Measurements from ENCODE around the gene GOLGA6A.
A peak's percentile ranks its signal among the peaks of the same experiment; 100 is the strongest.
"Not testable (repeated sequence)": the region's sequence is repeated elsewhere in the genome, so short reads cannot be mapped to it uniquely, and the experiment has no call there.

Gene GOLGA6A

DNA sequence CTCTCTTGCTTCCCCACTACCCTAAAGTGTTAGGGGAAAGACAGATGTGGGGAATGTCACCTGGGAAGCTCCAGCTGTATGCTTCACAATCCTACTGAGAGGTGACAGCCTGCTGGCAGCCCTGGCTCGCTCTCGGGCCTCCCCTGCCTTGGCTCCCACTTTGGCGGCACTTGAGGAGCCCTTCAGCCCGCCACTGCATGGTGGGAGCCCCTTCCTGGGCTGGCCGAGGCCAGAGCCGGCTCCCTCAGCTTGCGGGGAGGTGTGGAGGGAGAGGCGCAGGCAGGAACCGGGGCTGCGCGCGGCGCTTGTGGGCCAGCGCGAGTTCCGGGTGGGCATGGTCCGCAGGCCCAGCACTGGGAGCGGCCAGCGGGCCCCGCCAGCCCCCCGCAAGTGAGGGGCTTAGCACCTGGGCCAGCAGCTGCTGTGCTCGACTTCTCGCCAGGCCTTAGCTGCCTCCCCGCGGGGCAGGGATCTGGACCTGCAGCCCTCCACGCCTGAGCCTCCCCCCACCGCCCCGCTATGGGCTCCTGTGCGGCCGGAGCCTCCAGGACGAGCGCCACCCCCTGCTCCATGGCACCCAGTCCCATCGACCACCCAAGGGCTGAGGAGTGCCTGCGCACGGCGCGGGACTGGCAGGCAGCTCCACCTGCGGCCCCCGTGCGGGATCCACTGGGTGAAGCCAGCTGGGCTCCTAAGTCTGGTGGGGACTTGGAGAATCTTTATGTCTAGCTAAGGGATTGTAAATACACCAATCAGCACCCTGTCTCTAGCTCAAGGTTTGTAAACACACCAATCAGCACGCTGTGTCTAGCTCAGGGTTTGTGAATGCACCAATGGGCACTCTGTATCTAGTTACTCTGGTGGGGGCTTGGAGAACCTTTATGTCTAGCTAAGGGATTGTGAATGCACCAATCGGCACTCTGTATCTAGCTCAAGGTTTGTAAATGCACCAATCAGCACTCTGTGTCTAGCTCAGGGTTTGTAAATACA is 29.8 kb downstream of the GOLGA6A start:
- not testable (repeated sequence) for DNase-seq (ENCODE audit: low read depth, low spot score)

DNA sequence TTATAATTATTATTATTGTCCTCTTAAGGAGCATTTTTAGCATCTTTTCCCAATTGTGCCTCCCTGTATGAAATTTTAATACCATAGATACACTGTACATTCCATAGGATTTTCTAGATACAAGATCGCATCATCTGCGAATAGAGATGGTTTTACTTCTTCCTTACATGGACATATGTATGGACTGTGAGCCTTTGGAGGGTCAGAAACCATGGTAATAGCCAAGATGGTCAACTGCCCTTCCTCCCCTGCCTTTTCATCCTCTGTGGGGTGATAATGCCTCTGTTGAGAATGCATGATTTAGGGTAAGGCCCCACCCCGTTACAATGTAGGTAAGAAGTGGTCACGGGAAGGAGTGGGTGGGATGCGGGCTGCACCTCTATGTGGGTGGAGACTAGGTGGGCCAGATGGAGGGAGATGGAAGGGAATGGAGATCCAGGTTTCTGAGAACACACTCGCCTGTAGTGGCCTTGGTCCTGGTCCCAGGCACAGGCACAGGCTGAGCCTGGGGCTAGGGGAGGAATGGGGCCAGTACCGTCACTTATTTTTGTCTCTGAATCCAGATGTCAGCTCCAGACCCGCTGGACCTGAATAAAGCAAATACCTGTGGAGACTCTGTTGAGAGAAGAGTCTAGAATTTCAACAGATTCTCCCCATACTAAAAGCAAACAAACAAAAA is 31.7 kb downstream of the GOLGA6A start:
- DNase-seq (ENCODE audit: low read depth, low spot score), result no peak

DNA sequence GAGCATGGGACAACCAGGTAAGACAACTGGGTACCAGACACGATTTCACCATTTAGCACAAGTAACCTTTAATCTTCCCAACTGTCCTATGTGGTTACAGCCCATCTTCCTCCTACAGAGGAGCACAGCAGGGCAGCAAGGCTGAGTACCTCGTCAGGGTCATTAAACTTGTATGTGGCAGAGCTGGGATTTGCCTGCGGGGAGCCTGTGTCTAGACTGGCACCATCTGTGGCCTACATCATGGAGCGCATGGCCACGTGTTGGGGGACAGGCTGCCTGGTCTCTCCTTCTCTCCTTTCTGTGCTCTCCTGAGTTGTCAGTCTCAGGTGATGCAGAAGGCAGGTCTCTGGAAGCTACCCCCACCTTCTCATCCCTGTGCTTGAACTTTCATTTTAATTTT is 32.2 kb downstream of the GOLGA6A start:
- DNase-seq (ENCODE audit: low read depth, low spot score), result no peak

- no peak for DNase-seq (ENCODE audit: low read depth, low spot score)
These were observed 36.1 kb downstream of the GOLGA6A start for GRCh38 chr15:74046275-74046674.

DNA sequence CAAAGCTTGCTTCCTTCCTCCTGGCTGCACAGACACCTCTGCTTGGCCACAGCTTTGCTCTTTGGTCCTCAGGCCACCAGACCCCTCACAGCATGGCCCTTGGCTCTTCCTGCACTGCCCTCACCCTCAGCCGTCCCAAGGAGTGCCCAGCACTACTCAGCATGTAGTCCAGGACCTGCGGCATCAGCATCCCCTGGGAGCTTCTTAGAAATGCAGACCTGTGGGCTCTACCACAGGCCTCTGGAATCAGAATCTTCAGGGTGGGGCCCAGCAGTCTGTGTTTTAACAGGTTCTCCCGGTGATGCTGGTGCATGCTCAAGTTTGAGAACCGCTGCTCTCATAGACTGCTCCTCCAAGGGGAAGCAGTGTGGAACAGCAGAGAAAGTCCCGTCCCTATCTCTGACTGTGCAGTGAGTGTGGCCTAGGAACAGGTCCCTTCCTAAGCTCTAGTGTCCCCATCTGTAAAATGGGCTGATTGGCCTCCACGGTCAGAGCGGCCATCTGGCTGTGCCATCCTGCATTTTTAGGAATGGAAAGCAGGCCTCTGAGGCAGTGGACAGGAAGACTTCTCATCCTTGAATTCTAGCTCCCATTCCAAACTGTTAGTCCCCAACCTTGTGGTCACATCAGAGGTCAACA is 36.6 kb downstream of the GOLGA6A start:
- no peak for DNase-seq (ENCODE audit: low read depth, low spot score)

DNA sequence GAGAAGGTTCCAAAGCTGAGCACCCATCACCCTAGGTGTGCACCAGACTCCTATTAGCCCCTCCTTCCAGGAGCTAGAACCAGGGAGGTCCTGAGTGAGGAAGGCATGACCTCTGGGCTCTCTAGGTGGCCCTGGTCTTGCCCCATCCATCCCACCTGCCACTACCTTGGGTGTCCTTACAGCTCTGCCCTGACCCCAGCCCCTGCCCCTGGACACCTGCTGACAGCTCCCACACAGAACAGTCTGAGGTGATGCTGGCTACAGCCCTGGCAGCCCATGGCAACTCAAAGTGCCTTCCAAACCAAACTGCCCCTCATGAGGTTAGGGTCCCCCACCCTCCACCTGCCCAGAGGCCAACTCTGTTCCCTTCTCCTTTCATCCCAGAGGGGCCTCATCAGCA is 37.2 kb downstream of the GOLGA6A start:
- DNase-seq (ENCODE audit: low read depth, low spot score), result no peak

- DNase-seq (ENCODE audit: low read depth, low spot score), result no peak
These were observed 37.9 kb downstream of the GOLGA6A start for GRCh38 chr15:74044267-74045110.

DNA sequence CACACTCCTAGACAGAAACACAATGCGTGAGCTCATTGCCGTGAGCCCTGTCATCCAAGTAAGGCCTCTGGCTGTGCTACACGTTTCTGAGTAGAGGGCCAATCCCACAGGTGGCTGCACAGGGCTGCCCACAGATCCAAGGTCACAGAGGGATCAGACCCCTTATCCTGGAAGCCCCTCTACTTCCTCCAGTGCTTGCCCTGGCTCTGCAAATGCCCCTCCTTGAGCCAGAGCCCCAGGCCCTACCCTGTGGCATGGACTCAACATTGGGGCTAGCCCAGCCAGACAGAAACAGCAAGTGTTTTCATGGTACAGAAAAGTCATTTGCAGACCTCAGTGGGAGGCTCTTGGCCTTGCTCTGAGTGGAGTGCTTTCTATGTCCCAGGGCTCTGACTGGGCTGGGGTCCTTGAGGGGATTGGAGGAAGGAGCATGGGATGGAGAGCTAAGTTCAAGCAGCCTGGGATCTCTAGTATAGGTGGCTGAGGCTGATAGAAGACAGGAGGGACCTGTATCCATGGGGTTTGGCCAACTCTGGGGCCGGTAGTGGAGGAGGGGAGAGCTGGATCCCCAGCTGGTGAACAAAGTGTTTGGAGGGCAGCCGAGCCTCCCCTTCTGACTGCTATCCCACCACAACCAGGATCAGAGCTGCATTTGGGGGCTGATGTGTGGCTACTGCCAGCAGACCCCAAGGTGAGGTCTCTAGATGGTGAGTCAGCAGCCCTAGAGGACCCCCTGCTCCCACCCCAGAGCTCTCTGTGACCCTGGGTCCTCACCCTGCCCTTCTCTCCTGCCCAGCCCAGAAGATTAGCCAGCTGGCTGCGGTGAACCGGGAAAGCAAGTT is 38.7 kb downstream of the GOLGA6A start:
- no peak for DNase-seq (ENCODE audit: low read depth, low spot score)

GRCh38 chr15:74042603-74043424 is 39.5 kb downstream of the GOLGA6A start:
- DNase-seq (ENCODE audit: low read depth, low spot score), result no peak

GRCh38 chr15:74041777-74042435 is 40.4 kb downstream of the GOLGA6A start:
- DNase-seq (ENCODE audit: low read depth, low spot score), result no peak

DNA sequence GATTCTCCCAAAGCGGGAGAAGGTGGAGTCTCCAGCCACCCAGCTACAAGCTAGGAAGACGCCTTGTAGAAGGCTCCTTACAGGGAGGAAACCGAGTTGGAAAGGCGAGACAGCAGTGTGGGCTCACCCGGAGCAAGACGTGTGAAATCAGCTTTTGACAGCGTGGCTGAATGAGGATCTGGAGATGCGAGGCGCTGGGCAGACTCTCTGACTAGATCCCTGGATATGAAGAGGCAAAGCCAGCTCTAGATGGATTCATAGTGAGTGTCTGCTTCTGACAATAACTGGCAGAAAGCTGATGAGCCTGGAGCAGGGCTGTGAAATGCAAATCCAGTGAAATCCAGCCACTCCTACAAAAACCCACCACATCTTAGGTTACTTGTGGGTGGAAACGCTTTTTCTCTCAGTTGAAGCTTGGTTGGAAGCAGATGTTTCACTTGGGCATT is 41.0 kb downstream of the GOLGA6A start:
- DNase-seq (ENCODE audit: low read depth, low spot score), result no peak

- peak; percentile 84 for DNase-seq (ENCODE audit: low read depth, low spot score)
These were observed 42.1 kb downstream of the GOLGA6A start for GRCh38 chr15:74040109-74040850.

GRCh38 chr15:74039656-74040010 is 42.7 kb downstream of the GOLGA6A start:
- DNase-seq (ENCODE audit: low read depth, low spot score), result no peak

DNA sequence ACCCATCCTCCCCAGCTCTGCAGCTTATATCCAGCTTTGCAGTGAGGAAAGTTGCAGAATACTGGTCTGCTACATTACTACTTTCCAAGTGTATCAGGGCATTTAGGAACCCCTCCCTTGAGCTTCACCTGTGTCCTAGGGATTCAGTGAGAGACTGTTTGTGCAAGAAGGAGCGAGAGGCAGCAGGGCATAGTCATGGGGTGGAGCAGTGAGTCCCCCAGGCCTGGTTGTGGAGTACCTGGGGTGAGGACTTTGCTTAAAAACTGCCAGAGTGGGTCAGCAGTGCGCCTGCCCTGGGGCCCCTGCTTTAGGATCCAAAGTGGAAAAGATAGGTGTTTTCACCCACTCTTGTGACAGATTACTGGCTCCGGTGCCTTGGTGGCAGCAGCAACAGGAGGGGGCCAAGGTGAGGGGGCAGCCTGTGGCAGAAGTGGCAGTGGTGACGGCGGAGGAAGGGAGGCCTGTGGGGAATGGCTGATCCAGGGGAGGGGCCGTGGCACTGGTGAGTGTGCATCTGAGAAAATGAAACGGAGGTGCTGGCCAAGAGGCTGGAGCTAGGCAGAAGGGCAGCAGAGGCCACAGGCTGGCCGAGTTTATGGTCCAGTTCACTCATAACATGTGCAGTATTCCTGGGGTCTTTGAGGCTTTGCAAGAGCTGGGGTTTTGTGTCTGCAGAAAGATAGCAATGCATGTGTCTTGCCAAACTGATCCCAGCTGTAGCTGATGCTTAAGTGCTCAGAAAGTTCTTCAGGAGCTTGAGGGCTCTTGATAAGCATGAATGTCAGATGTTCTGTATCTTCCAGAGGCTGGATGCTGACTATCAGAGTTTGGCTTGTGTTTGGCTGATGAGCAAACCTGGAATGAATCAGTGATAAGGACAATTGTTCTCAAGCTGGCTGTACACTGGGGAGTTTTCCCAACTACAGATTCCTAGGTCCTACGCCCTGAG is 43.4 kb downstream of the GOLGA6A start:
- no peak for DNase-seq (ENCODE audit: low read depth, low spot score)

GRCh38 chr15:74037171-74038117 is 44.9 kb downstream of the GOLGA6A start:
- no peak for DNase-seq (ENCODE audit: low read depth, low spot score)

All from brain pericyte (primary cell).